OCI-LY1 (cell line): ENCODE measurements around the gene ALDOA.

ENCODE experiments used
- H2AFZ ChIP-seq: fragments of 200-600 bp; sonication (generic), shearing (Covaris generic); 2 replicates; pipeline ENCODE4 v1.6.0; 2014; ENCODE audit warnings: antibody characterized with exemption, mild to moderate bottlenecking, low read length
- H3F3A ChIP-seq: fragments of 200-600 bp; sonication (generic), shearing (Covaris generic); 2 replicates; pipeline ENCODE4 v1.6.0; 2014; ENCODE audit warnings: mild to moderate bottlenecking, antibody characterized with exemption, low read length, moderate library complexity; ENCODE audit not compliant: insufficient read depth
- H3K27ac ChIP-seq: fragments of 200-600 bp; sonication (generic); 2 replicates; pipeline ENCODE4 v1.5.1; 2014; ENCODE audit warnings: low read length, mixed run types, mild to moderate bottlenecking, low read depth; ENCODE audit not compliant: poor library complexity, severe bottlenecking
- H3K27me3 ChIP-seq: fragments of 200-600 bp; sonication (generic); 2 replicates; pipeline ENCODE4 v1.6.0; 2014; ENCODE audit warnings: antibody characterized with exemption, mild to moderate bottlenecking, low read length, moderate library complexity; ENCODE audit not compliant: insufficient read depth
- H3K36me3 ChIP-seq: fragments of 200-600 bp; sonication (generic); 2 replicates; pipeline ENCODE4 v1.6.1; 2014; ENCODE audit warnings: mild to moderate bottlenecking, antibody characterized with exemption, low read length, moderate library complexity, mixed read lengths; ENCODE audit not compliant: insufficient read depth
- H3K4me1 ChIP-seq: fragments of 200-600 bp; sonication (generic); 2 replicates; pipeline ENCODE4 v1.5.1; 2014; ENCODE audit warnings: mild to moderate bottlenecking, low read length, moderate library complexity; ENCODE audit not compliant: insufficient read depth, severe bottlenecking
- H3K4me2 ChIP-seq: fragments of 200-600 bp; sonication (generic), shearing (Covaris generic); 2 replicates; pipeline ENCODE4 v1.6.1; 2014; ENCODE audit warnings: low read length
- H3K4me3 ChIP-seq: fragments of 200-600 bp; sonication (generic); 2 replicates; pipeline ENCODE4 v1.5.1; 2014; ENCODE audit warnings: low read length, low read depth, mild to moderate bottlenecking, mixed read lengths; ENCODE audit not compliant: poor library complexity, severe bottlenecking
- H3K79me2 ChIP-seq: fragments of 200-600 bp; shearing (Covaris generic); 2 replicates; pipeline ENCODE4 v1.6.1; 2016; ENCODE audit warnings: mixed run types, low read length, mixed read lengths; ENCODE audit not compliant: insufficient read depth
- H3K9ac ChIP-seq: fragments of 200-600 bp; sonication (generic), shearing (Covaris generic); 2 replicates; pipeline ENCODE4 v1.6.1; 2014; ENCODE audit warnings: mild to moderate bottlenecking, low read length, mixed read lengths
- H3K9me2 ChIP-seq: fragments of 200-600 bp; sonication (generic), shearing (Covaris generic); 2 replicates; pipeline ENCODE4 v1.6.1; 2014; ENCODE audit warnings: low read depth, mild to moderate bottlenecking, low read length, mixed read lengths
- H3K9me3 ChIP-seq: fragments of 200-600 bp; shearing (Covaris generic); 2 replicates; pipeline ENCODE4 v1.6.1; 2014; ENCODE audit warnings: low read length, mixed read lengths
- H4K20me1 ChIP-seq: fragments of 200-600 bp; sonication (generic), shearing (Covaris generic); 2 replicates; pipeline ENCODE4 v1.6.0; 2016; ENCODE audit warnings: mild to moderate bottlenecking, low read length; ENCODE audit not compliant: insufficient read depth
- EZH2 ChIP-seq: fragments of 200-600 bp; sonication (generic), shearing (Covaris generic); IDR thresholded peaks from 2 replicates; pipeline ENCODE4 v1.8.0; 2017; ENCODE audit warnings: borderline replicate concordance, mixed run types, mild to moderate bottlenecking, antibody characterized with exemption, low read length, moderate library complexity, mixed read lengths
- TF ChIP-seq, protein P1 (sequence below): fragments of 200-600 bp; sonication (generic), shearing (Covaris generic); IDR thresholded peaks from 2 replicates; pipeline ENCODE4 v1.5.1; 2017; ENCODE audit warnings: mild to moderate bottlenecking, antibody characterized with exemption, low read length, moderate library complexity, mixed read lengths

ALDOA gene

DNA sequence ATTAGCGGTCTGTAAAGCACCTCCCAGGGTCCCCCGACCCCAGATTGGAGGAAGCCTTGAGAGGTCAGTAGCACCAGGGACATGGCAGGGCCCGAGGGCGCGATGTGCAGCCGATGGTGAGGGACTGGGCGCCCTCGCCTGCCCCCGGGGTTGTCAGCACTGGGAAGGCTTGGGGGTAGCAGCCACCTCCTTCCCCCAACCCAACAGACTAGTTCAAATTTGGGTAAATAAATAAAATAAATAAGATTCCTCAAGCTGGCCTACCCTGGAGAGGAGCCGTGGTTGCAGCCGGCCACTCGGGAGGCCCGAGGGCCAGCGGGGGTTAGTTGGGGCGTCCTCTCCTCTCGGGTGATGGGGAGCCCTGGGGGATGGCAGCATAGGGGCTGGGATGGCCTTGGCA is 41.1 kb upstream of the ALDOA start:
- H3K27me3 ChIP-seq, result peaks cover 12% of the 10 kb centered on the region; the same call in 1 of the 2 replicates
- H3K9me3 ChIP-seq, result no peaks in the 10 kb centered on the region
- peaks cover 5% of the 10 kb centered on the region for H3K4me1 ChIP-seq
- H3K27ac ChIP-seq, result no peak overlapping the region
- H3K36me3 ChIP-seq, result no peaks in the 10 kb centered on the region
- no peak overlapping the region for H3K4me2 ChIP-seq
- TF ChIP-seq, protein P1, sequence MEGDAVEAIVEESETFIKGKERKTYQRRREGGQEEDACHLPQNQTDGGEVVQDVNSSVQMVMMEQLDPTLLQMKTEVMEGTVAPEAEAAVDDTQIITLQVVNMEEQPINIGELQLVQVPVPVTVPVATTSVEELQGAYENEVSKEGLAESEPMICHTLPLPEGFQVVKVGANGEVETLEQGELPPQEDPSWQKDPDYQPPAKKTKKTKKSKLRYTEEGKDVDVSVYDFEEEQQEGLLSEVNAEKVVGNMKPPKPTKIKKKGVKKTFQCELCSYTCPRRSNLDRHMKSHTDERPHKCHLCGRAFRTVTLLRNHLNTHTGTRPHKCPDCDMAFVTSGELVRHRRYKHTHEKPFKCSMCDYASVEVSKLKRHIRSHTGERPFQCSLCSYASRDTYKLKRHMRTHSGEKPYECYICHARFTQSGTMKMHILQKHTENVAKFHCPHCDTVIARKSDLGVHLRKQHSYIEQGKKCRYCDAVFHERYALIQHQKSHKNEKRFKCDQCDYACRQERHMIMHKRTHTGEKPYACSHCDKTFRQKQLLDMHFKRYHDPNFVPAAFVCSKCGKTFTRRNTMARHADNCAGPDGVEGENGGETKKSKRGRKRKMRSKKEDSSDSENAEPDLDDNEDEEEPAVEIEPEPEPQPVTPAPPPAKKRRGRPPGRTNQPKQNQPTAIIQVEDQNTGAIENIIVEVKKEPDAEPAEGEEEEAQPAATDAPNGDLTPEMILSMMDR, result no peak
- TF ChIP-seq EZH2, result no peak
- H4K20me1 ChIP-seq, result no peaks in the 10 kb centered on the region
- no peaks in the 10 kb centered on the region for H3F3A ChIP-seq
- H3K4me3 ChIP-seq, result no peak overlapping the region
- no peak overlapping the region for H3K9ac ChIP-seq
- H3K9me2 ChIP-seq, result no peaks in the 10 kb centered on the region
- no peak overlapping the region for H2AFZ ChIP-seq
- H3K79me2 ChIP-seq, result no peaks in the 10 kb centered on the region

DNA sequence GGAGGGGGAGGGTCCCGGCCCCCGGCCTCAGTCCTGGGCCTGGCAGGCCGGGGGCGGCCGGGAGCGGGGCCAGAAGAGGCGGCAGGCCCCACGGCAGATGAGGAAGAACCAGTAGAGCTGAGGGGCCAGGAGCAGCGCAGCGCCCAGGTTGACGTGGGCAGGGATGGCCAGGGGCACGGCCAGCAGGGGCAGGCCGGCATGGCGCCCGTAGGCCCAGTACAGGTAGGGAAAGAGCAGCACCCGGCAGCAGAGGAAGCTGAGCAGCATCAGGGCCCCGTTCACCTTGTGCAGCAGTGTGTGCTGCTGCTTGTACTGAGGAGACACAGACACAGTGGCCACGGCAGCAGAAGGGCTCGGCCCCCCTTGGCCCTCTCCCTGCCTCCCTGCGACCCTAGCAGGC is 40.4 kb upstream of the ALDOA start:
- no peak overlapping the region for H3K4me3 ChIP-seq
- no peaks in the 10 kb centered on the region for H3K9me3 ChIP-seq
- H3K9me2 ChIP-seq, result no peaks in the 10 kb centered on the region
- peaks cover 12% of the 10 kb centered on the region; the same call in 1 of the 2 replicates for H3K27me3 ChIP-seq
- no peak for TF ChIP-seq EZH2
- TF ChIP-seq, protein P1, result no peak
- H3K4me1 ChIP-seq, result peaks cover 5% of the 10 kb centered on the region
- H3K36me3 ChIP-seq, result no peaks in the 10 kb centered on the region
- H3K27ac ChIP-seq, result no peak overlapping the region
- H3K4me2 ChIP-seq, result no peak overlapping the region
- no peaks in the 10 kb centered on the region for H3K79me2 ChIP-seq
- no peaks in the 10 kb centered on the region for H3F3A ChIP-seq
- H3K9ac ChIP-seq, result no peak overlapping the region
- no peaks in the 10 kb centered on the region for H4K20me1 ChIP-seq
- H2AFZ ChIP-seq, result no peak overlapping the region

DNA sequence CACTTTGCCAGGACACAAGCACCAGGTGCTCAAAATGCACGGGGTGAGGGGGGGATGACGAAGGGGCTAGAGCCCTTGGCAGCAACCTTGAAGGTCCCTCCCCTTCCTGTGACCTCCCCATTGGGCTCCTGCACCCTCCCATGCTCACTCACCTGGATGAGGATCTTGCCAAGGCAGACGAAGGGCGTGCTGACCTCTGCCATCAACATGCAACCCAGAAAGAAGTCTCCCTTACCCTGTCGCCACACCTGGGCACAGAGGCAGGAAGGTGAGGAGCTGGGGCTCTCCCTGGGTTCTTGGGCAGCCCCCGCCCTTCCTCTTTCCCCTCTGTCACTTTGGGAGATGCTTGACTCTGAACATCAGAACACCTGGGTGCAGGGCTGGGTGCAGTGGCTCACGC is 40.0 kb upstream of the ALDOA start:
- Histone ChIP-seq H3K4me3 (no peak overlapping the region), H3K27me3 (peaks cover 12% of the 10 kb centered on the region; the same call in 1 of the 2 replicates)

More for the DNA sequence above, 40.0 kb upstream of the ALDOA start:
- Histone ChIP-seq H3K36me3 (no peaks in the 10 kb centered on the region), H3K9me3 (no peaks in the 10 kb centered on the region), H3K9ac (no peak overlapping the region), H4K20me1 (no peaks in the 10 kb centered on the region), H3K9me2 (no peaks in the 10 kb centered on the region), H3F3A (no peaks in the 10 kb centered on the region), H2AFZ (no peak overlapping the region), H3K27ac (no peak overlapping the region), H3K4me1 (peaks cover 5% of the 10 kb centered on the region), H3K79me2 (no peaks in the 10 kb centered on the region), H3K4me2 (no peak overlapping the region)
- TF ChIP-seq, protein P1, result no peak
- no peak for TF ChIP-seq EZH2
